Fibroblast of the aortic adventitia (primary cell): ENCODE results near the gene USP43. TPM values are rescaled to one million over a fixed set of nuclear protein-coding genes. Genes with fewer than 3 reads are reported as not detected.
"Not testable (repeated sequence)": the region's sequence is repeated elsewhere in the genome, so short reads cannot be mapped to it uniquely, and the experiment has no call there.

Source experiments
- DNase-seq: peaks from one replicate; pipeline ENCODE4 v3.0.0-alpha.2; 2010; ENCODE audit warnings: low read depth
- H3K4me3 ChIP-seq: 2 replicates; pipeline ENCODE4 v1.5.1; 2011; ENCODE audit warnings: low read depth, mild to moderate bottlenecking, control low read depth, low read length, moderate library complexity
- CTCF ChIP-seq: IDR thresholded peaks from 2 replicates; pipeline ENCODE4 v1.5.1; 2011; ENCODE audit warnings: mild to moderate bottlenecking, low read length, control low read depth, inconsistent platforms; ENCODE audit not compliant: insufficient read depth
- total RNA-seq: library from RNA; depleted of rRNA; stranded (reverse); fragments of >200 nt; gene quantifications from 2 replicates; pipeline ENCODE4 v1.2.3, GENCODE V29; 2012; ENCODE audit warnings: low replicate concordance

USP43 gene
- not detected in 2 replicates for total RNA-seq

GRCh38 chr17:9644910-9645751, at the start of gene USP43:
Gene USP43, plus strand, starts transcription at chr17:9645517. Its CDS starts 116 bp downstream, at chr17:9645633.
- DNase-seq, result no peak
- no peak within 1 kb of the TSS for H3K4me3 ChIP-seq
- no peak for TF ChIP-seq CTCF

GRCh38 chr17:9597638-9598037, 47.7 kb upstream of the USP43 start:
- H3K4me3 ChIP-seq, DNase-seq: not testable (repeated sequence)

- no peak overlapping the region for H3K4me3 ChIP-seq
- DNase-seq, result no peak
- no peak for TF ChIP-seq CTCF
These were observed 46.7 kb upstream of the USP43 start for GRCh38 chr17:9598661-9599060.

- DNase-seq, result not testable (repeated sequence)
These were observed 40.7 kb upstream of the USP43 start for GRCh38 chr17:9604583-9604982.

GRCh38 chr17:9606453-9606852, 38.9 kb upstream of the USP43 start:
- TF ChIP-seq CTCF, result no peak
- no peak overlapping the region for H3K4me3 ChIP-seq

More at GRCh38 chr17:9604583-9604982, 40.7 kb upstream of the USP43 start:
- H3K4me3 ChIP-seq, result not testable (repeated sequence)

GRCh38 chr17:9607058-9607457, 38.3 kb upstream of the USP43 start:
- not testable (repeated sequence) for DNase-seq, H3K4me3 ChIP-seq

More at GRCh38 chr17:9606453-9606852, 38.9 kb upstream of the USP43 start:
- DNase-seq, result no peak

GRCh38 chr17:9611557-9611956, 33.8 kb upstream of the USP43 start:
- no peak for TF ChIP-seq CTCF
- no peak overlapping the region for H3K4me3 ChIP-seq
- no peak for DNase-seq

- H3K4me3 ChIP-seq, result no peak overlapping the region
- DNase-seq, result no peak
- TF ChIP-seq CTCF, result no peak
These were observed 33.3 kb upstream of the USP43 start for GRCh38 chr17:9612006-9612405.
